AG09319 (cell line): Measurements from ENCODE around the gene HOMER2.

Source experiments
- DNase-seq: peaks from one replicate; pipeline ENCODE4 v3.0.0-alpha.2; 2010; ENCODE audit warnings: low read depth; ENCODE audit errors: extremely low read depth
- CTCF ChIP-seq: IDR thresholded peaks from 2 replicates; pipeline ENCODE4 v1.5.1; 2011; ENCODE audit warnings: low read depth, mild to moderate bottlenecking, inconsistent platforms, low read length, moderate library complexity

HOMER2 gene

GRCh38 chr15:82918162-82918561 lies 34.4 kb downstream of the HOMER2 start:
- no peak for DNase-seq
- no peak for TF ChIP-seq CTCF

DNA sequence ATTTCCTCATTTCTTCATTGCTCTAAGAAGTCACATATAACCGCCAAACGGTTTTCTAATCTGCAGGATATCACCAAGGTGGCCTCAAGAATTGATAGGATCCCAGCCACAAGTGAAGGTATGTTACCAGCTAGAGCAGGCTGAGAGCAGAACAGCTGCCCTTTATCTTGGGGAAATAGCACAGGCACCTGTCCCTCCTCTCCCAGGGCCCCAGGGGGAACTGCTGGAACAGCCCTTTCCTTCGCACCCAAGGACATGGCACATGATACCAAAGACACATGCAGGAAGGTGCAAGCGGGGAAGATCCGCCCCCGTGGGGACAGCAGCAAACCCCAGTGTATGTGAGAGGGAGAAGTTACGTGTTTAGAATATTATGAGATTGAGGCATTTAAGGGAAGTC lies 35.3 kb downstream of the HOMER2 start:
- TF ChIP-seq CTCF, result no peak
- no peak for DNase-seq

GRCh38 chr15:82916161-82916952 lies 36.2 kb downstream of the HOMER2 start:
- TF ChIP-seq CTCF, result no peak
- no peak for DNase-seq

DNA sequence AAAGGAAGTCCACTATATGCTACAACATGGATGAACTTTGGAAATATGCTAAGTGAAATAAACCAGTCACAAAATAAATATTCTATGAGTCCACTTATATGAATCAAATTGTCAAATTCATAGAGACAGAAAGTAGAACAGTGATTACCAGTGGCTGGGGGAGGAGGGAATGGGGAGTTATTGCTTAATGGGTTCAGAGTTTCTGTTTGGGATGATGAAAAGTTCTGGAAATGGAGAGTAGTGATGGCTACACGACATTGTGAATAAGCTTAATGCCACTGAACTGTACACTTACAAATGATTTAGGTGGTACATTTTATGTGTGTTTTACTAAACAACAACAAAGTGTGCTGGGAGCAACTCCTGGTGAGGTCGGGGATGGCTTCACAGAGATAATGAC lies 38.1 kb downstream of the HOMER2 start:
- TF ChIP-seq CTCF, result no peak
- DNase-seq, result no peak

GRCh38 chr15:82911458-82911857 lies 41.1 kb downstream of the HOMER2 start:
- TF ChIP-seq CTCF, result no peak
- no peak for DNase-seq

DNA sequence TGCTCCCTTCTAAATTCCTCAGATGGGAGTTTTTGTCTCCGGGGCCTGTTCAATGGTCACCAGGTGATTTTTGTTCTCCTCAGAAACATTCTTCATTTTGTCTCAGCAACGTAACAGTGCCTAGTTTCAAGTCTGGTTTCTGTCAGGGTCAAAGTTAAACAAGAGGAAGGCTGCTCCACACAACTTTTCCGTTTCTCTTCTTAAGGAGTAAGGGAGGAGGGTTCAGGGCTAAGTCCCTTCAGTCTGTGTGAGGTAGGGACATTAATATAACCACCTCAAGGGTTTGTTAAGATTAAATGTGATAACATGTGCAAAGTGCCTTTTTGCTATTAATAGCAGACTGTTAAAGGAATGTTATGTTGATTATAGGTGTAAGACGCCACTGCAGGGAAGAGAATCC lies 41.8 kb downstream of the HOMER2 start:
- DNase-seq, result no peak
- TF ChIP-seq CTCF, result no peak

DNA sequence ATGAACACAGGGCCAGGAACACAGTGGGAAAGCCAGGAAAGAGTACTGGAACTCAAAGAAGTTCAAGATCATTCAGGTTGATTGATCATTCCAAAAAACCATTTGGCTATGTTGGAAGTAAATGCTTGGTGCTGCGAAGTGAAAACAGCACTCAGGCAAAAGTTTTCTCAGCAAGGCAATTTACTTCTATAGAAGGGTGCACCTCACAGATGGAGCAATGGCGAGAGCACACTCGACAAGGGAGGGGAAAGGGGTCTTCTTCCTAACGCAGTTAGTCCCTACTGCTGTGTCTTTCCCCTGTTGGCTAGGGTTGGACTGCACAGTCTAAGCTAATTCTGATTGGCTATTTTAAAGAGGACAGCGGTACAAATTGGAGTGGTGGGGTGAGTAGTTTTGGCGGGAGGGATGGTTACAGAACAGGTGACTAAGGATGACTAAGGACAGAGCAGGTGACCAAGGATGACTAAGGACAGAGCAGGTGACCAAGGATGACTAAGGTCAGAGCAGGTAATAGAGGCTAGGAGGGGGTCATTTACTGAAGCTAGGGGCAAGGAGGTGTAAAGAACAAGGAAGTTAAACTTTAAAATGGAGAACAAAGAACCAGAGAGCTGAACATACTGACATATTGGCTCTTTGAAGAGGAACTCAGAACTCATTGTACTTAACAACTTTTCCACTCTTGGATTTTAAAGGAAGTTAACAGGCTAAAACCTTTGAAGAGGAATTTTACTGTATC lies 43.3 kb downstream of the HOMER2 start:
- no peak for DNase-seq

More for the DNA sequence above, 43.3 kb downstream of the HOMER2 start:
- no peak for TF ChIP-seq CTCF
